T47D (cell line): ENCODE measurements around the gene RAB12.

Experiments used
- DNase-seq, 2 experiments: peaks; one replicate each; pipeline versions ENCODE4 v3.0.0 to v3.0.0-alpha.2; 2011 to 2012; ENCODE audit warnings: low read depth in 1 of 2, low spot score in 1 of 2
- JUND ChIP-seq: IDR thresholded peaks from 2 replicates; pipeline ENCODE4 v1.6.1; 2012; ENCODE audit warnings: low read depth
- in situ Hi-C: cut with HindIII; loops from 2 replicates; pipeline ENCODE4 v1.10.0; 2016; ENCODE audit warnings: low sequenced_read_pairs, low pct_unique_long_range_greater_than_20kb

Gene RAB12

GRCh38 chr18:8686611-8687010, 77.4 kb downstream of the RAB12 start:
- in situ Hi-C loops = no loop called here
- no peak for TF ChIP-seq JUND
- no peak for DNase-seq

GRCh38 chr18:8688216-8688800, 79.1 kb downstream of the RAB12 start:
- in situ Hi-C loops = no loop called here
- no peak for DNase-seq
- TF ChIP-seq JUND = no peak

- no peak for TF ChIP-seq JUND
- in situ Hi-C loops = no loop called here
- DNase-seq = no peak
These were observed 79.6 kb downstream of the RAB12 start for GRCh38 chr18:8688816-8689215.
